Smooth muscle cell (in vitro differentiated cells): ENCODE measurements around the gene GPC6. TPM values are rescaled to one million over a fixed set of nuclear protein-coding genes. Genes with fewer than 3 reads are reported as not detected.
A peak's percentile ranks its signal among the peaks of the same experiment; 100 is the strongest.

ENCODE experiments used
- DNase-seq: peaks from one replicate; lab custom pipeline; 2025; ENCODE audit not compliant: unreplicated experiment; lab: John Stamatoyannopoulos, UW
- H2AFZ ChIP-seq: fragments of 200-600 bp; sonication (generic); 2 replicates; pipeline ENCODE4 v1.6.0; 2016; ENCODE audit warnings: antibody characterized with exemption, low read depth, mild to moderate bottlenecking
- H3F3A ChIP-seq: fragments of 200-600 bp; sonication (generic); 2 replicates; pipeline ENCODE4 v1.6.0; 2017; ENCODE audit warnings: antibody characterized with exemption, low read depth
- H3K27ac ChIP-seq: fragments of 200-600 bp; sonication (generic); 2 replicates; pipeline ENCODE4 v1.5.1; 2016; ENCODE audit warnings: low read depth, mild to moderate bottlenecking
- H3K27me3 ChIP-seq: fragments of 200-600 bp; sonication (generic); 2 replicates; pipeline ENCODE4 v1.6.1; 2016; ENCODE audit warnings: low read depth, mild to moderate bottlenecking
- H3K36me3 ChIP-seq: fragments of 200-600 bp; sonication (generic); 2 replicates; pipeline ENCODE4 v1.5.1; 2016; ENCODE audit warnings: low read depth
- H3K4me1 ChIP-seq: fragments of 200-600 bp; sonication (generic); 2 replicates; pipeline ENCODE4 v1.5.1; 2016; ENCODE audit warnings: low read depth
- H3K4me2 ChIP-seq: fragments of 200-600 bp; sonication (generic); 2 replicates; pipeline ENCODE4 v1.6.0; 2016; ENCODE audit warnings: mild to moderate bottlenecking
- H3K4me3 ChIP-seq: fragments of 200-600 bp; sonication (generic); 2 replicates; pipeline ENCODE4 v1.5.1; 2016; ENCODE audit warnings: mild to moderate bottlenecking
- H3K79me2 ChIP-seq: fragments of 200-600 bp; sonication (generic); 2 replicates; pipeline ENCODE4 v1.6.0; 2016; ENCODE audit warnings: low read depth, mild to moderate bottlenecking
- H3K9ac ChIP-seq: fragments of 200-600 bp; sonication (generic); 2 replicates; pipeline ENCODE4 v1.6.0; 2016; ENCODE audit warnings: low read depth
- H3K9me3 ChIP-seq: fragments of 200-600 bp; sonication (generic); replicated peaks from 2 replicates; pipeline ENCODE4 v1.5.1; 2016; ENCODE audit warnings: low read depth
- H4K20me1 ChIP-seq: fragments of 200-600 bp; sonication (generic); 2 replicates; pipeline ENCODE4 v1.6.0; 2016; ENCODE audit warnings: low read depth
- CTCF ChIP-seq: fragments of 200-600 bp; sonication (generic); IDR thresholded peaks from 2 replicates; pipeline ENCODE4 v1.5.1; 2017; ENCODE audit warnings: borderline replicate concordance, mild to moderate bottlenecking, antibody characterized with exemption; ENCODE audit not compliant: insufficient read depth, poor library complexity, severe bottlenecking
- WGBS: methylation state at CpG from one replicate; pipeline ENCODE4 v1.1.7; 2016; ENCODE audit warnings: low lambda C conversion rate; 5-methylcytosine and 5-hydroxymethylcytosine counted together
- polyA plus RNA-seq: library from polyadenylated mRNA; unstranded; fragments of >200 nt; fragmentation: Nextera tagmentation; extraction: Ambion mirVana; gene quantifications from 2 replicates; pipeline ENCODE4 v1.2.1, GENCODE V29; 2016
- total RNA-seq: library from RNA; depleted of rRNA; stranded (reverse); fragments of >200 nt; gene quantifications from 2 replicates; pipeline ENCODE4 v1.2.3, GENCODE V29; 2014

GPC6 gene
- total and polyA plus RNA-seq, 2 experiments from 2014 or later: 19.7 to 68.5 TPM

GRCh38 chr13:94121686-94122085 is 895.1 kb downstream of the GPC6 start:
- TF ChIP-seq CTCF: no peak
- H3F3A ChIP-seq: peaks cover 6% of the 10 kb centered on the region
- H3K27me3 ChIP-seq: no peaks in the 10 kb centered on the region
- no peaks in the 10 kb centered on the region for H3K9me3 ChIP-seq
- 22% methylated on average over 1 of the region's 1 CpG for WGBS
- H3K9ac ChIP-seq: no peak overlapping the region
- peaks cover 9% of the 10 kb centered on the region for H3K4me1 ChIP-seq
- no peaks in the 10 kb centered on the region for H3K79me2 ChIP-seq
- H3K4me3 ChIP-seq: no peak overlapping the region
- H3K4me2 ChIP-seq: peak overlapping the region; percentile 36
- H3K27ac ChIP-seq: peak overlapping the region; percentile 26
- no peak overlapping the region for H2AFZ ChIP-seq
- DNase-seq: no peak
- no peaks in the 10 kb centered on the region for H3K36me3 ChIP-seq
- no peaks in the 10 kb centered on the region for H4K20me1 ChIP-seq

- no peak overlapping the region for H3K9ac ChIP-seq
- DNase-seq: no peak
- H2AFZ ChIP-seq: no peak overlapping the region
- H3K27me3 ChIP-seq: no peaks in the 10 kb centered on the region
- H3K9me3 ChIP-seq: no peaks in the 10 kb centered on the region
- H3K79me2 ChIP-seq: no peaks in the 10 kb centered on the region
- no peak overlapping the region for H3K4me3 ChIP-seq
- 77% methylated on average over 4 of the region's 4 CpGs for WGBS
- H4K20me1 ChIP-seq: no peaks in the 10 kb centered on the region
- H3K4me1 ChIP-seq: peaks cover 9% of the 10 kb centered on the region
- no peak overlapping the region for H3K27ac ChIP-seq
- H3K36me3 ChIP-seq: no peaks in the 10 kb centered on the region
- TF ChIP-seq CTCF: no peak
- peak overlapping the region; percentile 33 for H3K4me2 ChIP-seq
- H3F3A ChIP-seq: peaks cover 6% of the 10 kb centered on the region
Observed at GRCh38 chr13:94122300-94122915, 895.8 kb downstream of the GPC6 start.

- Histone ChIP-seq H2AFZ (no peak overlapping the region), H3K4me3 (no peak overlapping the region), H3K9me3 (no peaks in the 10 kb centered on the region), H3K27ac (no peak overlapping the region), H3K9ac (no peak overlapping the region), H3F3A (peaks cover 6% of the 10 kb centered on the region), H3K27me3 (no peaks in the 10 kb centered on the region), H3K79me2 (no peaks in the 10 kb centered on the region), H3K4me1 (peaks cover 9% of the 10 kb centered on the region), H3K4me2 (peak overlapping the region; percentile 18), H4K20me1 (no peaks in the 10 kb centered on the region), H3K36me3 (no peaks in the 10 kb centered on the region)
- whole genome bisulfite sequencing: 44% methylated on average over 1 of the region's 1 CpG
- TF ChIP-seq CTCF: no peak
- DNase-seq: no peak
Observed at GRCh38 chr13:94123557-94123956, 897.0 kb downstream of the GPC6 start.

GRCh38 chr13:94128430-94128829 is 901.8 kb downstream of the GPC6 start:
- 35% methylated on average over 4 of the region's 4 CpGs for WGBS
- no peaks in the 10 kb centered on the region for H3F3A ChIP-seq
- TF ChIP-seq CTCF: no peak

More at GRCh38 chr13:94128430-94128829, 901.8 kb downstream of the GPC6 start:
- no peaks in the 10 kb centered on the region for H4K20me1 ChIP-seq
- no peak overlapping the region for H3K4me3 ChIP-seq
- H3K9ac ChIP-seq: no peak overlapping the region
- H3K36me3 ChIP-seq: no peaks in the 10 kb centered on the region
- H3K4me1 ChIP-seq: peaks cover 7% of the 10 kb centered on the region
- H3K27me3 ChIP-seq: no peaks in the 10 kb centered on the region
- DNase-seq: no peak
- peak overlapping the region; percentile 60 for H3K4me2 ChIP-seq
- no peaks in the 10 kb centered on the region for H3K9me3 ChIP-seq
- no peak overlapping the region for H2AFZ ChIP-seq
- H3K79me2 ChIP-seq: no peaks in the 10 kb centered on the region
- H3K27ac ChIP-seq: peak overlapping the region; percentile 64
